Left lung (tissue), 10 donors: Measurements from ENCODE around the gene AQP5. TPM values are rescaled to one million over a fixed set of nuclear protein-coding genes. Genes with fewer than 3 reads are reported as not detected.

ENCODE experiments used
- ATAC-seq: fragments of 200-7000 bp; cut with Tn5 transposase; one replicate; pipeline ENCODE4 v1.9.1; 2020; ENCODE audit warnings: moderate library complexity
- DNase-seq, 4 donors: peaks; one replicate each; pipeline ENCODE4 v3.0.0-alpha.2; 2013 to 2020
- H3K27ac ChIP-seq, 2 donors: fragments of 200-600 bp; sonication (generic) in 1 of 2; one replicate each; pipeline versions ENCODE4 v1.5.0 to v1.8.0; 2020 to 2021
- H3K27me3 ChIP-seq, 2 donors: fragments of 200-600 bp; sonication (generic) in 1 of 2; one replicate each; pipeline versions ENCODE4 v1.5.0 to v1.8.0; 2020 to 2021
- H3K36me3 ChIP-seq, 2 donors: fragments of 200-600 bp; sonication (generic) in 1 of 2; one replicate each; pipeline versions ENCODE4 v1.5.0 to v1.8.0; 2020 to 2021
- H3K4me1 ChIP-seq, 2 donors: fragments of 200-600 bp; one replicate each; pipeline ENCODE4 v1.8.0; 2021
- H3K4me3 ChIP-seq, 2 donors: fragments of 200-600 bp; sonication (generic) in 1 of 2; one replicate each; pipeline versions ENCODE4 v1.5.0 to v1.8.0; 2020 to 2021; ENCODE audit warnings: mild to moderate bottlenecking in 1 of 2
- H3K9me3 ChIP-seq, 2 donors: fragments of 200-600 bp; sonication (generic) in 1 of 2; one replicate each; pipeline versions ENCODE4 v1.5.0 to v1.8.0; 2020 to 2021
- intact Hi-C, 2 donors: fragments of 100-400 bp; cut with DNase I; formaldehyde crosslinking; loops; one replicate each; pipeline versions ENCODE4 v1.11.2 to v1.14.2; 2022
- polyA plus RNA-seq, 6 donors: library from polyadenylated mRNA; unstranded; fragments of 120-200 nt; gene quantifications; one replicate each; pipeline ENCODE4 v1.2.1, GENCODE V29; 2013; ENCODE audit not compliant: insufficient read length in 6 of 6
- total RNA-seq, 2 donors: library from RNA; stranded (reverse); fragmentation: NEBNext Ultra II Directional; extraction: Animal tissue kit (Norgen Biotek cat#: 25700); gene quantifications; one replicate each; pipeline ENCODE4 v1.2.1, GENCODE V29; 2021
- TF ChIP-seq, protein P1 (sequence below), 2 donors: fragments of 200-600 bp; sonication (generic) in 1 of 2; IDR thresholded peaks; one replicate each; pipeline versions ENCODE4 v1.5.0 to v1.8.0; 2021; ENCODE audit warnings: antibody characterized with exemption in 2 of 2
- donor health status: DM: no; HTN: yes; CAD: no.
- donor health status: DM: no; HTN: no; CAD: no.

Gene AQP5
- total and polyA plus RNA-seq, 8 donors, result 3.8 to 10.0 (median 7.1) TPM

DNA sequence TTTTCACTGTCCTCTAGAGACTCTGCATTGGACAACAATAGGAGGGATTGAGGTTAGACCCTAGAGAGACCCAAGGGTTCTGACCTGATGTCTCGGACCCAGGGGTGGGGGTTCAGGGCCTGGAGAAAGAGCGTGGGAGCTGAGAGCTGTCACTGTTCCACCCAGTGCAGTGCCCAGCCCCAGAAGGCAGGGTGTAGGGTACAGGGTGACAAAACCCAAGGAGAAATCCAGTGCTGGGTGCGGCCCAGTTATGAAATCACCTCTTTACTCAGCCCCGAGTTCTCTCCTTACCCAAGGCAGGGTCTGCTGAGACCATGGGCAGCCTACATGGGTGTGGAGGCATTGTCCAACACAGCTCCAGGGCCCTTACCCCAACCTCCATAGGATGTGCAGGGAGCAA lies 8.5 kb upstream of the AQP5 start:
- peak; percentile 57 for ATAC-seq
- intact Hi-C loops, result no loop called here
- H3K27ac ChIP-seq, result no peak overlapping the region
- H3K9me3 ChIP-seq, result no peaks in the 10 kb centered on the region
- peaks cover 25 to 79% of the 10 kb centered on the region in 2 donors for H3K27me3 ChIP-seq
- peaks cover 5 to 34% of the 10 kb centered on the region in 2 donors for H3K4me1 ChIP-seq
- TF ChIP-seq, protein P1, sequence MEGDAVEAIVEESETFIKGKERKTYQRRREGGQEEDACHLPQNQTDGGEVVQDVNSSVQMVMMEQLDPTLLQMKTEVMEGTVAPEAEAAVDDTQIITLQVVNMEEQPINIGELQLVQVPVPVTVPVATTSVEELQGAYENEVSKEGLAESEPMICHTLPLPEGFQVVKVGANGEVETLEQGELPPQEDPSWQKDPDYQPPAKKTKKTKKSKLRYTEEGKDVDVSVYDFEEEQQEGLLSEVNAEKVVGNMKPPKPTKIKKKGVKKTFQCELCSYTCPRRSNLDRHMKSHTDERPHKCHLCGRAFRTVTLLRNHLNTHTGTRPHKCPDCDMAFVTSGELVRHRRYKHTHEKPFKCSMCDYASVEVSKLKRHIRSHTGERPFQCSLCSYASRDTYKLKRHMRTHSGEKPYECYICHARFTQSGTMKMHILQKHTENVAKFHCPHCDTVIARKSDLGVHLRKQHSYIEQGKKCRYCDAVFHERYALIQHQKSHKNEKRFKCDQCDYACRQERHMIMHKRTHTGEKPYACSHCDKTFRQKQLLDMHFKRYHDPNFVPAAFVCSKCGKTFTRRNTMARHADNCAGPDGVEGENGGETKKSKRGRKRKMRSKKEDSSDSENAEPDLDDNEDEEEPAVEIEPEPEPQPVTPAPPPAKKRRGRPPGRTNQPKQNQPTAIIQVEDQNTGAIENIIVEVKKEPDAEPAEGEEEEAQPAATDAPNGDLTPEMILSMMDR (IDR thresholded peaks at IDR 0.05), result no peak
- no peak for DNase-seq
- H3K4me3 ChIP-seq, result no peak overlapping the region
- H3K36me3 ChIP-seq, result no peaks in the 10 kb centered on the region

DNA sequence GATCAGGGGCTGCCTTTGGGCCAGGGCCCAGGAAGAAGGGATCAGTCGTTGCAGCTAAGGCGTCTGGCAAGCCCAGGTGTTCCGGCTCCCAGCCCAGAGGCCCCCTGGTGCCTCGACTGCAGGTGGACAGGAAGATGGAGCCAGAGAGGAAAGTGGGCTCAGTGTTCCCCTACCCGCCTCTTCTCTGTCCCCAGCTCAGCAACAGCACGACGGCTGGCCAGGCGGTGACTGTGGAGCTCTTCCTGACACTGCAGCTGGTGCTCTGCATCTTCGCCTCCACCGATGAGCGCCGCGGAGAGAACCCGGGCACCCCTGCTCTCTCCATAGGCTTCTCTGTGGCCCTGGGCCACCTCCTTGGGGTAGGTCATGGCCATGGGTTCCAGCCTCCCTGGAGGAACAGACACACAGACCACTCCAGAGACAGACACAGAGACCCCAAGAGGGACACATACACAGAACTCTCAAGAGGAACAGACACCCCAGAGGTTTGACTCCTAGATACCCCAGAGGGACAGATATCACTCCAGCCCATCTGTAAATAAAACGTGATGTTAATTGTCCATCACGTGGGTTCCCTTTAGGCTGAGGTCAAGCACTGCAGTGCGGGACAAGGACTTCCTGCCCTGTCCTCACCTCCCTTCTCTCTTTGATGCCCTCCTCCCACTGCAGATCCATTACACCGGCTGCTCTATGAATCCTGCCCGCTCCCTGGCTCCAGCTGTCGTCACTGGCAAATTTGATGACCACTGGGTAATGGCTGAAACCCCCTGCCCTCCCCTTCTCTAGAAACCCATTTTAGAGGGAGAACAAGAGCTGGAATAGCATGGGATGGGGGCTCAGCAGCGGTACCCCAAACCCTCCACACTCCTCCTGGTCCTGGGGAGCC lies 7.5 kb upstream of the AQP5 start:
- no peak overlapping the region for H3K27ac ChIP-seq
- H3K4me1 ChIP-seq, result peaks cover 5 to 34% of the 10 kb centered on the region in 2 donors
- peaks cover 25 to 89% of the 10 kb centered on the region in 2 donors for H3K27me3 ChIP-seq
- TF ChIP-seq, protein P1 (IDR thresholded peaks at IDR 0.05), result no peak
- no peak for DNase-seq
- no peak for ATAC-seq
- no peak overlapping the region for H3K4me3 ChIP-seq
- no peaks in the 10 kb centered on the region for H3K36me3 ChIP-seq
- intact Hi-C loops, result no loop called here
- H3K9me3 ChIP-seq, result no peaks in the 10 kb centered on the region

DNA sequence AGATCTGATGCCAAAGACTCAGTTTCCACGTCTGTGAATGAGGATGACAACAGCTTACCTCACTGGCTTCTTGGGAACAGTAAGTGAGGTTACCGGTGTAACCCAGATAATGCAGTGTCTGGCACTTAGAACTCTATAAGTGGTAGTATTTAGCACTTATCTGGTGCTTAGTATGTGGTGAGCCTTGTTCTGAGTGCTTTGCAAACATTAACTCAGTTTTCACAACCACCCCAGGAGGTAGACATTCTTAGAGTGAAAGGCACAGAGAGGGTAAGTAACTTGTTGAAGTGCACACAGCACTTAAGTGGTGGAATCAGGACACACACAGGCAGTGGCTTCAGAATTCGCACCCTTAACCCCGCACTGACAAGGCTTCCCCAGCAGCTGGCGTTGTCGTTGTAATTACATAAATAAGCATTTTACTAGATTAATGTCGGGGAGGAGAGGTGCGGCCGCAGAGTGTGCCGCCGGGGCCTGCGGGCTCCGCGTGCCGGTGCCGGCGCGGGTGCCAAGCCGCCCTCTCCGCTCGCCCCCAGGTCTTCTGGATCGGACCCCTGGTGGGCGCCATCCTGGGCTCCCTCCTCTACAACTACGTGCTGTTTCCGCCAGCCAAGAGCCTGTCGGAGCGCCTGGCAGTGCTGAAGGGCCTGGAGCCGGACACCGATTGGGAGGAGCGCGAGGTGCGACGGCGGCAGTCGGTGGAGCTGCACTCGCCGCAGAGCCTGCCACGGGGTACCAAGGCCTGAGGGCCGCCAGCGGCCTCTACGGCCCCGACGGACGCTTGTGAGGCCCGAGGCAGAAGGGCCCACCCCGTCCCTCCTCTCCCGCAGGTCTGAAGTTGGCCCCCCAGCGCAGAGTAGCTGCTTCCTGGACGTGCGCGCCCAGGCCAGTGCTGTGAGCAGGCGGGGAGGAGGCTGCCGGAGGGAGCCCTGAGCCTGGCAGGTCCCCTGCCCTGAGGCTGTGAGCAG lies 6.5 kb upstream of the AQP5 start:
- peaks cover 25 to 91% of the 10 kb centered on the region in 2 donors for H3K27me3 ChIP-seq
- ATAC-seq, result peak; percentile 72

DNA sequence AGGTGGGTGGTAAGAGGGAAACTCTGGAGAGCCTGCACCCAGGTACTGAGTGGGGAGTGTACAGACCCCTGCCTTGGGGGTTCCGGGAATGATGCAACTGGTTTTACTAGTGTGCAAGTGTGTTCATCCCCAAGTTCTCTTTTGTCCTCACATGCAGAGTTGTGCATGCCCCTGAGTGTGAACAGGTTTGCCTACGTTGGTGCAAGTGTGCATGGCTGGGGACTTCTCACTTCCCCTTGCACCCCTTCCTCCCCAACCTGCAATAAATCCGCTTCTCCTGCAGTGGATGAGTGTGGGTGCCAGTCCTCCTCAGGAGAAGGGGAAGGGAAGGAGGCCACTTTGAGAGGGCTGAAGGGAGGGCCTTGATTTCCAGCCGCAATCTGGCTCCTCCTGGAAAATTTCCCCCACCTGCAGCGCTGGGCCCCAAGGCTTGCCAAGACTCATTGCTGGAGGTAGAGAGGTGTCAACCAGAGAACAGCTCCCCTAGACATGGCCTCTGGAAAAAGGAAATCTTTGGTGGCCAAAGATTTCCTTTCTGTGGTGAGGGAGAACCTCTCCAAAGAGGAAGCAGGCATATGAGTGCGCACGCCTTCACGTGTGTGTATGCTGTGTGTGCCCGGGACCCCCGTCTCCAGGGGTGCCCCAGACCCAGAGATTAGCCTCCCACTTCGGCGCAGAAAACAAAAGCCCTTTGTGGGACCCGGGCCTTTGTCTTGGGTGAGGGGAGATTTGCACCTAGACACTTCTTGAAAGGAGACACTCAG lies 5.6 kb upstream of the AQP5 start:
- TF ChIP-seq, protein P1 (IDR thresholded peaks at IDR 0.05), result no peak
- H3K27ac ChIP-seq, result no peak overlapping the region
- no peak overlapping the region for H3K4me3 ChIP-seq
- peaks cover 29 to 91% of the 10 kb centered on the region in 2 donors for H3K27me3 ChIP-seq
- intact Hi-C loops, result no loop called here
- no peaks in the 10 kb centered on the region for H3K36me3 ChIP-seq
- no peak for DNase-seq
- H3K4me1 ChIP-seq, result peaks cover 8 to 43% of the 10 kb centered on the region in 2 donors
- no peak for ATAC-seq
- H3K9me3 ChIP-seq, result no peaks in the 10 kb centered on the region

More for the DNA sequence above, 6.5 kb upstream of the AQP5 start:
- Histone ChIP-seq H3K4me3 (no peak overlapping the region), H3K27ac (no peak overlapping the region), H3K36me3 (no peaks in the 10 kb centered on the region), H3K4me1 (peaks cover 8 to 36% of the 10 kb centered on the region in 2 donors), H3K9me3 (no peaks in the 10 kb centered on the region)
- DNase-seq, result no peak
- intact Hi-C loops, result no loop called here
- TF ChIP-seq, protein P1 (IDR thresholded peaks at IDR 0.05), result no peak
